NCI-H460 (cell line): ENCODE data around the gene ZFHX3. TPM values are rescaled to one million over a fixed set of nuclear protein-coding genes. Genes with fewer than 3 reads are reported as not detected.

Source experiments
- DNase-seq: peaks from one replicate; pipeline ENCODE4 v3.0.0-alpha.2; 2016; ENCODE audit warnings: low read depth; ENCODE audit errors: extremely low read depth
- total RNA-seq: library from RNA; depleted of rRNA; stranded (reverse); fragments of >200 nt; shearing (Covaris generic); gene quantifications from 2 replicates; pipeline ENCODE4 v1.2.3, GENCODE V29; 2014

The ZFHX3 gene
- total RNA-seq, 1 experiment from 2014 or later = 5.5 TPM

DNA sequence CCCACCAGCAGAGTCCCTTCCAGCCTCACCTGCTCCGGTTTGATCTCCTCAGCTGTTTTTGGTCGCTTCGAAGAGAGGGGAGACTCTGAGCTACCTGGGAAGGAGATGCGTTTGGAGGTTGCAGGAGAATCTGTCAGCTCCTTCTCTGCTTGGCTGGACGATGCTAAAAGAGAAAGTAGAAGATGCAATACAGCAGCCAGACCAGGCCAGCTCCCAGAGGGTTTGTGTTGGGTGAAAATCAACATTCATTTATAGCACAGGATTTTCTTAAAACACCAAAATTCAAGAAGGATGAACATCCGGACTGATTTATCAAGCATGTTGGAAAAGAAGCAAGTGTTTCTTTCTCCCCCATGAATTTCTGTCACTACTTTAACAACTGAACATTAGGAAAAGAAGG, 236.1 kb downstream of the ZFHX3 start:
- no peak for DNase-seq

DNA sequence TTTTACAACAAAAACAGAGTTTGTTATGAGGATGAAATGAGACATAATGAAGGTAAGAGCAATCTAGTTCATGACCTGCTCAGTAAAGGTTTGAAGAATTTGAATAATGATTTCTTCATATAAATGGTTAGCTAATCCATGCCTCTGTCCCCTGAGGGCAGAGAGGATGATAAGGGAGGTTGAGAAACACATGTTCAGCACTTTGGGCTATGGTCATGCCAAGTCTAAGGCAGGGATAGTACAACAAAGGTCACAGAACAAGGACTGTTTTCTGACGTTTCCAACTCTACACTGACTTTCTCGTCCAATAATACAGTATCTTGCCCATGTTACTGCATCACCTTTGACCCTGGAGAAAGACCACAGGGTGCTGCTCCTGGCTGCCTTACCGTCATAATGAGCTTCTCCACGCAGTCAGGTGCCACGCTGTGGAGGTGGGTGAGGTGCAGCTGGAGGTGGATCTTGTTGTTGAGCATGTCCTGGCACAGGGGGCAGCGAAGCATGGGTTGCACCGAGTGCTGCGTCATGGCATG, 236.7 kb downstream of the ZFHX3 start:
- no peak for DNase-seq

DNA sequence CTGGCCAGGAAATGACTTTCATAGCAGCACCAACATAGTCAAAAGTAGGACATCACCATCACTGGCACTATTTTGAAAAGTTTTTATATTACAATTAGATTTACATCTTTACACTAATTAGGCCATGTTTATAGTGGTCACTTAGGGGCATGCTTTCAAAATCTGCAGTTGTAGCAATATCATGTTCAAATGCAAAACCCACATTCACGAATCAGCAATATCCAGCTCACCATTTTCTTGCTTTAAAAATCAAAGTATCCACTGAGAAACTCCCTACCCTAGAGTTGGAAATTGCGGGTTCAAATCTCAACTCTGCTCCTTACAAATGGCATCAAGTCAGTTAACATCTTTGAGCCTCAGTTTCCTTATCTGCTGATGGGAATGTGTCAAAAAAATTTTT, 237.4 kb downstream of the ZFHX3 start:
- DNase-seq = no peak

DNA sequence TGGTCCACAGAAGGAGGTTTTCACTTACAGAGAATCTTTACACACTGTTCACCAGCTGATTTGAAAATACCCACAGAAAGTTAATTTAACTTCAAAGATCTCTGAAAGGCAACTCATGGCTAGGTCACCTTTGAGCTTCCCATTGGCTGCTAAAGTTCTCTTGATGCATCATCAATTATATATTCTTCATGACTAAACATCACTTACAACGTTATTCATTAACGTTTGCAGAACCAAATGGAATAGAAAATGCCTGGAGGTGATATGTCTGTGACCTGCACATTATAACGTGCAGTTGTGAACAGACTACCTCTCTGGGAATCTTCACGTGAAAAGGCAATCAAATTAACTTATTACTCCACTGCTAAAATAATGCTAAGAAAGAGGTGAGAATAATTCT, 238.5 kb downstream of the ZFHX3 start:
- no peak for DNase-seq

DNA sequence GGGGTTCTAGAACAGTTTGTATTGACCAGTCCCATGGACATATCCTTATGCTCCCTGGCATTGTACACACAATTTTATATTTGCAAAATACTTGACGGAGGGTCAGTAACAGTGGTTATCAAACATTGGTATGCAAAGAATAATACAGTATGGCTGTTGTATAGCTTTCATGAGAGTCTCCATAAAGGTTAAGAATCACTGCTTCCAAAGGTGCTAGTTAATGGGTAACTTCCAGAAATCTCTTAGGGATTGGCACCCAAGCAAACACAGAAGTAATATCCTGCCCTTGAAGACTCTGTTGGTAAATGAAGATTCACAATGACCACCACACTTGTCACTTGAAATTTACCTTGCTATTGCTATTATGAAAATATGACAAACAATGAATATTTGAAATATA, 239.2 kb downstream of the ZFHX3 start:
- DNase-seq = no peak

DNA sequence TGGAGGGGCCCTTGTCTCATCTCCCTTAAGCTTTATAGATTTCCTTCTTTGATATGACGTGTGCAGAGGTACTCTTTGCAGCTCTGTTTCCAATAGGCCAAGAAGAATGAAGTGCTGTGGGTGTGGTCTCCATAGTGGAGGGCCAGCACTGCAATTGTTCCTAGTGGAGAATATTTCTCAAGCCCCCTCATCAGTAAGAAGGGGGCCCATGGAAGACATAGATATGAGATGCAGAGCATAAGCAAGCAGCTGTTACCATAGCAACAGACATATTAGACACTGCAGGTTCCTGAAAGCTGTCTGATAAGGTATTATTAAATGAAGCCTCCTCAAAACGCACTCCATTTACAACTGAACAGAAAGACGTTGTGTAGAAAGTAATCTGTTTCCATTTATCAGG, 240.7 kb downstream of the ZFHX3 start:
- no peak for DNase-seq

DNA sequence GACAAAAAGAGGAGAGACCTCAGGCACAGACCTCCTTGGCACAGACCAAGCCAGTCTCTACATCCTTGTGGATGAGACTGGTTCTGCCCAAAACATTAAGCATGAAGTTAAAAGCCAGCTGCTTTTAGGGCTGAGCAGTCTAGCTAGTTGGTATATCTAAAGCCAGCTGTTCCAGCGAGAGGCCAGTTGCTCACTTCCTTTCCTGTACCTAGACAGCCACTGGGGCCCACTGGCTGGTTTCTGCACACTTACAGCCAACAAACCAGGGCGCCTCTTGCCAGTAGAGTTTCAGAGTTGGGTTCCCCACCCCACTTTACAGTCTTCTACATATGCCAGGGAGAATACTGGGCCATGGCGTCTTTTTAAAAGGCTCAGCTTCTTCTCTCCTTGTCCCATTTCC, 242.4 kb downstream of the ZFHX3 start:
- no peak for DNase-seq

DNA sequence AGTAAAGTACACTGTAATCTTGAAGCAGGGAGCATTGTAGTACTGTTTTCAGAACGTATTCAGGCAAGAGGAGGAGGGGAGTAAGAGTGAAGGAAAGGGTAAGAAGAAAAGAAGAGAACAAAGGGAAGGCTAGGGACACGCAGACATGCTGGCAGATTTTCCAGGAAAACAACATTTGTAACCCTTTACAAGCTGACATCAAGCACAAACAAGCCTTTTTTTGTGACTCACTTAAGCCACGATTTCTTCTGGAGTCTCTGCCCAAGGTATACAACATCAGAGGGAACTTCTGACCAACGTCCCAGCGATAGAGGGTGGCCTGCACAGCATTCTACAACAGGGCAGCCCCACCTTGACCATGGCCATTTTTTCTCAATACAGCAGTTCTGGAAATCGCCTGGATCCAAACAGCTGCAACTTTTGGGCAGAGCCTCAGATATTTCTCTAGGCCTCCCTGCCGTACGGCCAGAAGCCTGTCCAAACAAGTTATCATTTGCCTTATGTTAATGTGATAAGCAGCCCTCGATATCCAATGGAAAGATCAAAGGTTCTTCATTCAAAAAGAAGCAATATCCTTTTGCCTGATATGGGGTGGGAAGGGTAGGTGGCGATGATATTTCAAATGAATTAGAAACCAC, 247.3 kb downstream of the ZFHX3 start:
- DNase-seq = no peak

DNA sequence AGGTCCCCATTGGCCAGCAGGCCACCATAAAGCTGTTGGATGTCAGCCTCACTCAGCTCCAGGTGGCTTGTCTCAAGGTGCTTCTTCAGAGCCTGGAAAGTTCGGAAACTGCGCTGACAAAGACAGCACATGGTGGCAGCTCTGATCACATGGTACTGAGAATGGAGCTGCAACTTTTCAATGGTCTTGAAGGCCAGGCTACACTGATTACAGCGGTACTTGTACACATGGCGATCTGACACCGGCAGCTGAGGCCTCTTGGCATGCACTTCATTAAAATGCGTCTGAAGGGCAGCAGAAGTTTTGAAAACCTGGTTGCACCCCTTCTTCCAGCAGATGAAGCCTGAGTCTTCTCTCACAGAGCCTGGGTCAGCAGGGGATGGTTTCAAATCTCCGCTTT, 249.7 kb downstream of the ZFHX3 start:
- DNase-seq = no peak

DNA sequence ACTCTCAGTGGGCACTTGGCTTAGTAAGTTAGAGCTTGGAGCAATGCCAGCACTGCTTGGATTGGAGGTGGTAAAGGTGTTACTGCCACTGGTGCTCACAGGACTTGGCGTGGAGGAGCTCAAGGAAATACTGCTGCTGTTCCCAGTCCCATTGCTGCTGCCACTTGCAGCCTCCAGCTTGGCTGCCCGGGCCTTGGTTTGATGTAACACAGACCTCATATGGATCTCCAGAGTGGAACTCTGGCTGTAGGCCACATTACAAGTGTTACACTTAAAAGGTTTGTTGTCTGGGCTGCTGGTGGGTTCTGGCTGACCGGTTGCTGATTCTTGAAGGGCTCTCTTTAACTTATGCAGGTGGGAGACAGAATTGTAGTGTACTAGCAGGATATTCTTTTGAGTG, 250.3 kb downstream of the ZFHX3 start:
- no peak for DNase-seq

DNA sequence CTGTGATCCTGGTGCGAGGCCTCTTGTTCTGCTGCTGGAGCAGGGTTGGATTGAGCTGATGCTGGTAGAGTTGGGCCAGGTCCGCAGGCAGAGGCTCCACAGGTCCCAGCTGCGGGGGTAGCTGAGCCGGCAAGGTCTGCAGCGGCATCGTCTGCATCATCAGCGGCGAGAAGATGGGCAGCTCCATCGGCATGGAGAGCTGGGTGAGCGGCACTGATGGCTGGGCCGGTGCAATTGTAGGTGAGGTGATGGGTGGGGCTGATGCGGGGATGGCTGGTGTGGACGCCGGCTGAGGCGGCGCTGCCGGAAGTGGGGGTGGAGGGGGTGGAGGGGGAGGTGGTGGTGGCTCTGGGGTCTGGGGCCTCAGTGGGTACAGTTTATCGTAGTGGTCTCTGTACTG, 251.7 kb downstream of the ZFHX3 start:
- DNase-seq = no peak

DNA sequence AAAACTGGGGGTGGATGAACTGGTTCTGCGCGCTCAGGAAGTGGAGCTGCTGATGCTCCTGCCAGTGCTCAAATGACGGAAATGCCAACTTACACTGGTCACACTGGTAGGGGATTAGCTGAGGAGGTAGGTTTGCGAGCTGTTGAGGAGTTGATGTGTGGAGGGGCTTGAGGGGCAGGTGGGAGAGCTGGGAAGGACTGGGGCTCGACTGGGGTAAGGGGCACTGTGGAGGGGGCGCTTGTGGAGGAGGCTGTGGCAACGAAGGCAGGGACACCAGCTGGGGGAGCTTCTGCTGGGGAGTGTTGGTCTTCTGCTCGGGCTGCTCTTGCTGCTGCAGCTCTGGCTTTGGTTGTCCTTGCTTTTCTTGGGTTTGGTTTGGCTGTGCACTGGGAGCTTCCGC, 252.9 kb downstream of the ZFHX3 start:
- no peak for DNase-seq

DNA sequence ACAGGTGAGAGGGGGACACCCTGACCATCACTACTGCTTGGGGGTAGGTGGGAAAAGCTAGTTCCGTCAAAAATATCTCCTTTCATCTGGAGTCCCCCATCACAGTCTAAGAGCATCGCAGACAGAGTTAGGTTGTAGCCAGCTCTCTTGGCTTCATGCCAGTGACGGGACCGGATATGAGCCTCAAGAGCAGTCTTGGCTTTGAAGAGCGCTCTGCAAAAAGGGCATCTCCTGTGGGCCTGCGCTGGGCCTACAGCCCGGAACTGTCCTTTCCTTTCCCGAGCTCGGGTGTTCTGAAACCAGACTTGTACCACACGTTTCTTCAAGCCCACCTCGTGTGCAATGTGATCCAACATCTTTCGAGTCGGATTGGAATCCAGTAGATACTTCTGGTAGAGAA, 253.6 kb downstream of the ZFHX3 start:
- DNase-seq = no peak

DNA sequence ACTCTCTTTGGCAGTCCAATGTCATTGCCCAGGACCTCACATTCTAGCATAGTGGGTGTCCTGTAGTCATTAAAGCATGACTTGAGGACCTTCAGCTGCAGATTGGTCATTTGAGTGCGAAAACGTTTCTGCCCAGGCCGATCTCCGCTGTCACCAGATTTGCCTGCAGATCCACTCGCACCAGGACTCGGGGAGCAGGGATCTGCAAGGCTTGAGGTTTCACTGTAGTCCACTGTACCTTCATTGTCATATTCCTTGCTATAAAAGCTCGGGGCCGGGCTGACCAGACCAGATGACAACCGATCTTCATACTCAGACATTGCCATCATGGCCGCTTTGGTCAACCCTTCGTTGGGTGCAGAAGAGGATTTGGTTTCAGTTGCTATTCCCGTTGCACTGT, 254.2 kb downstream of the ZFHX3 start:
- no peak for DNase-seq

DNA sequence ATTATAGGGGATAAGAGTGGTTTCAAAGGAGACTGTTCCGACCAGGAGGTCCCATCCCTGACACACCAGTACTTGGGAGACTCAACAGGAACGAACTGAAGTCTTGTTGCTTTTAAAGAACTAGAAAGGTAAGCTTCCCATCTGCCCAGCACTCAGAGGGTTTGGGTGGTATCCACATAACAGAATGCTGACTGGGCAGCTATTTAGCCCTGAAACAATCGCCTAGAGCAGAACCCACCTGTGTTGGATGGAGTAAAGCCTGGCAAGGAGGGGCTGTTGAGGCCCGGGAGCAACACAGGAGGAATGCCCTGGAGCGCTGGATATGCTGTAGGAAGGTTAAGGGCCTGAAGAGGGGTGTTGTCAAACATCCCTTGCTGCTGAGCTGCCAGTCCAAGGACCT, 254.9 kb downstream of the ZFHX3 start:
- DNase-seq = no peak

DNA sequence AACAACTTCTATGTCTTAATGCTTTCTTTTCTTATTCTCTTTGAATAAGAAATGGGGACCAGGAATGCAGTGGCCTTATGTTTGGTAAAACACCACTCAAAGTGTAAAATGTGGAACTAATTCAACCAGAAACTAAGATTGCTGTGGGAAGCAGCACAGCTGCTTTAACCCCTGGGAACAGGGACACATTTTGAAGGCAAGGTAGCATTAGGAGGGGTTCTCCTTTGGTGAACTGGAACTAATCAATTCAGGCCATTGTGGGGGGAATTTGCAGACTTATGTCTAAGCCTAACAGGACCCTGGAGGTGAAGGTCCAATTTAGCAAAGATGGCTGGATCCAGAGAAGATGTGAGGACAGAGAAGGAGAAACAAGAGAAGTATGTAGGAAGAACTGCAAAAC, 256.1 kb downstream of the ZFHX3 start:
- DNase-seq = no peak

DNA sequence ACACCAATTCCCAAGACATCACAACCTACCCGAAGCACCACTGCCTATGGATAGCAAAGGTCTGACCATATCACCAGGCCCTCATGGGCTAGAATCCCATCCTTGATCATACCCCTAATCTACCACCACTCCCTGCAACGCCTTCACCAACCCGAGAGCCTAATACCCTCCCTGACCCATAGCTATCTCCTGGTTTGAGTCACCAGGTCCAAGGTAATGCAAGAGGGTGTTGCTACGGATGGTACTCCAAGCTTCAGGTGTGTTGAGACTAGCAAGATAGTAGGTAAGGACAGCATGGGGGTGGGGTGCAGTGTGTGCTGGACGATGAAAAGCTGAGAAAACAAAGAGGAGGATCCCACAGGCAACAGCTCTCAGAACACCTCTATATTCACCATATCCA, 258.0 kb downstream of the ZFHX3 start:
- no peak for DNase-seq

DNA sequence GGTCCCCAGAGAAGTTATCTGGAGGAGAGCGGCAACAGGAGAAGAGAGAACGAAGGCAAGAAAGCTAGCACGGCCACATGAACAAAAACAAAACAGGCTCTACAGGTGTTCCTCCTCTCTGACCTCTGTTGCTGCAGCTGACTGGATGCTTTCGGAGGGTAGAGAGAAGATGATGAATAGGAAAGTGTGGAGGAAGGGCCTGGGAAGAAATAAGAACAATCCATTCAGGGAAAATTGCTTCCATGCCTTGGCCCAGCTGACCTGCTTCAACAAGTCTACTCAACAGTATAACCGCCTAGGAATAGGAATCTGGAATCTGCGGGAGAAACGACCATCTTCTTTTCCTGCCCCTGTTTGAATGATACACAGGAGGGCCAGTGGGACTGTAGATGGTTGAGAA, 258.5 kb downstream of the ZFHX3 start:
- DNase-seq = no peak

DNA sequence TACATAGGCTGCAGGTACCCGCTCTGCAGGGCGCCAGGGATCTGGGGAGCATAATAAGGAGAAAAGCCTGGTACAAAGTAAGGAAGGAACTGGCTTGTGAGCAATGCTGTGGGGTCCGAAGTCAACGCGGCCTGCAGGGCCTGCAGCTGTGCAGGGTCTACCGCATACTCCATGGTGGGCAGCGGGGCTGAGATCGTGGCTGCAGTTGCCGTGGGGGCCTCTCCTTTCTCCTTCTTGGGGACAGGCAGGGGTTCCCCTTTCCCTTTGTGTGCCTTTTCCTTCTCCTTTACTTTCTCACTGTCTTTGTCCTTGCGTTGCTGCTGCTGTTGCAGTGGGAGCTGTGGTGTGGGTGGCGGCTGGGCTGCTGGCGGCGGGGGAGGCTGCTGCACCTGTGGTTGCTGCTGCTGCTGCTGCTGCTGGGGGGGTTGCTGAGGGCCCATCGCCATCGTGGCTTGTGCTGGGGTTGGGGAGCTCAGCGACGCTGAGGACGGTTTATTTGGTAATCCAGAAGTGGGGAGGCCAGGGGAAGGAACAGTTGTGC, 259.6 kb downstream of the ZFHX3 start:
- no peak for DNase-seq

DNA sequence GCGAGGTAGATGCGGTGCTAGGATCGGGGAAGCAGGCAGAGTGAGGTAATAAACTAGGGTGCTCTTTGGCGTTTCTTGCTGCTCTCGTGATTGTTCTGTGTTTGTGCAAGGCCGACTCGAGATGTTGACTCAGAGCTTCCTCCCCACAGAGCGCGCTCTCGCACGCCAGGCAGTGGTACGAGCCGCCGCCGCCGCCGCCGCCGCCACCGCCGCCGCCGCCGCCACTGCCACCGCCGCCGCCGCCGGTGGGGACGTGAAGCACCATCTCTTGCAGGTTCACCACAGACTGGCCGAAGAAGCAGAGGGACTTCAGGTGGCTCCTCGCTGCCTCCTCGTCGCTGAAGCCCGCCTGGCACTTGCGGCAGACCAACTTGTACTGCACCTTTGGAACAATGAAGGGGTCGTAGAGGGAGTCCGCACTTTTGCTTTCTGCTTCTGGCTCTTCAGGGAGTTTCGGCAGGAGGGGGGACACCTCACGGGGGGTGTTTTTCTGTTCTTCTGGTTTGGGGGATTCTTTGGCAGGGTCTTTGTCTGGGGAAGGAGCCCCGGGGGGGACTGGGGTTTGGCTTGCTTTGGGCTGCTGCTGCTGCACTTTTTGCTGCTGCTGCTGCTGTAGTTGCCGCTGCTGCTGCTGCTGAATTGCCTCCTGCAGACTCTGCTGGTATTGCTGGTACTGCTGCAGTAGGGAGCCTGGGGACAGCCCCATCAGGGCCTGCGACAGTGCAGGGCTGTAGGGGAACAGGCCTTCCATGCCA, 260.2 kb downstream of the ZFHX3 start:
- peak; percentile 19 for DNase-seq

DNA sequence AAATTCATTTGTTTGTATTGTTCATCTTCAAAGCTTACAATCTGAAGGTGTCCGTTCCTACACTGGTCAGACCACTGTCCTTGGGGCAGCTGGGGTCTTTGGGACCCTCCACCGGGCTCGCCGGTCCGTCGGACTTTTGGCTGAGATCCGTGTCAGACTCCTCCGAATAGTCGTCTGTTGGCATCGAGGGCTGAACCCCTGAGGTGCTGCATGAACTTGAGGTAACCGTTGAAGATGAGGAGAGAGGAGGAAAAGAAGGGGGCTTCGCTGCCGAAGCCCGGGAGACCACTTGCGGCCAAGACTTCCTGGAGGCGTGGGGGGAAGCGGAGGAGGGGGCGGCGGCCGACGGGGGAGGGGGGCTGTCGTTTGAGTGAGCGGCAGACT, 260.8 kb downstream of the ZFHX3 start:
- DNase-seq = no peak

DNA sequence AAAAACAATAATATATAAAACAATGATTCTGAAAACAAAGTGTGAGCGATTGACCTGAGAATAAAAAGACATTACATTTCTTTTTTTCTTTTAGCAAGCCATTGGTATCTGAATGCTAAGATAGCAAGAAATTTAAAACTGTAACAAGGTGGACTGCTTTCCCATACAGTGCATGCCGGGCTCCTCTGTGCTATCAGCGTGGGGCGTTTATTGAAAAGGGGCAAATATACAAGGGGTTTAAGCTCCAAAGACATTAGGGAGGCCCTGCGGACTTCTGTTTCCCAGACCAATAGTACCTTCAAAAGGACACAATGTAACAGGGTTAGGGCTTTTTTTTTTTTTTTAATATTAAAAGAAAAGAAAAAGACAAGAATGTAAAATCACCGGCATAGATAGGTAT, 261.3 kb downstream of the ZFHX3 start:
- no peak for DNase-seq
